CMK (cell line): ENCODE data around the gene FBXO40.
A peak's percentile ranks its signal among the peaks of the same experiment; 100 is the strongest.
"Not testable (repeated sequence)": the region's sequence is repeated elsewhere in the genome, so short reads cannot be mapped to it uniquely, and the experiment has no call there.

Experiments
- DNase-seq: peaks from one replicate; pipeline ENCODE4 v3.0.0-alpha.2; 2010; ENCODE audit warnings: low read depth

Gene FBXO40, protein sequence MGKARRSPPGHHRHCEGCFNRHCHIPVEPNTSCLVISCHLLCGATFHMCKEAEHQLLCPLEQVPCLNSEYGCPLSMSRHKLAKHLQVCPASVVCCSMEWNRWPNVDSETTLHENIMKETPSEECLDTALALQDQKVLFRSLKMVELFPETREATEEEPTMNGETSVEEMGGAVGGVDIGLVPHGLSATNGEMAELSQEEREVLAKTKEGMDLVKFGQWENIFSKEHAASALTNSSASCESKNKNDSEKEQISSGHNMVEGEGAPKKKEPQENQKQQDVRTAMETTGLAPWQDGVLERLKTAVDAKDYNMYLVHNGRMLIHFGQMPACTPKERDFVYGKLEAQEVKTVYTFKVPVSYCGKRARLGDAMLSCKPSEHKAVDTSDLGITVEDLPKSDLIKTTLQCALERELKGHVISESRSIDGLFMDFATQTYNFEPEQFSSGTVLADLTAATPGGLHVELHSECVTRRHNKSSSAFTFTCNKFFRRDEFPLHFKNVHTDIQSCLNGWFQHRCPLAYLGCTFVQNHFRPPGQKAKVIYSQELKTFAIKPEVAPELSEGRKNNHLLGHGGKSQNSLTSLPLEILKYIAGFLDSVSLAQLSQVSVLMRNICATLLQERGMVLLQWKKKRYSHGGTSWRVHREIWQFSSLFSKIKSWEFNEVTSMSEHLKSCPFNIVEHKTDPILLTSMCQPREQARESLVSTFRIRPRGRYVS

GRCh38 chr3:121592856-121593702 lies at the start of gene FBXO40:
TSS of gene FBXO40 (plus strand) at chr3:121593379. CDS start at chr3:121620576, 27,197 bp downstream.
- no peak for DNase-seq

DNA sequence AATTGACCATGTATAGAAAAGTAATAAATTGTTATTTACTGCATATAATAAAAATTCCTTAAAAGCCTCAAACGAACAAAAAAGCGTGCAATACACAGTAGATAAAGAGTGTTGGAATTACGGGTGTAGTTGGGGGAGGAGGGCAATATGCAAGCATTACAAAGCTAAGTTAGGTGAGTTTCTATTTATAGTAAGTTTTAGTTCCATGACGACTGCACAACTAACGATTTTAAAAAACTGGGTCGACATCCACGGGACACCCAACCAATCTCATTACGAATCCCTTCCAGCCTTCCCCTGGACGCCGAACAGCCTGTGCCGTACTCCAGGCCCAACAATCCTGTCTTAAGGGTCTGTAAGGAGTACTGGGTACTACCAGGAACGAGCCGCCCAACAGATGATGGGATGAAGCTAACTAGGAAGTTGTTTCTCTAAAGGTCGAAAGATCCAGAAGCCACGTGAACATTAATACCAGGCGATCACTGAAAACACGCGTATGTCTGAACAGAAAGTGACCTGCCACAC lies 48.1 kb upstream of the FBXO40 start:
- DNase-seq = no peak

DNA sequence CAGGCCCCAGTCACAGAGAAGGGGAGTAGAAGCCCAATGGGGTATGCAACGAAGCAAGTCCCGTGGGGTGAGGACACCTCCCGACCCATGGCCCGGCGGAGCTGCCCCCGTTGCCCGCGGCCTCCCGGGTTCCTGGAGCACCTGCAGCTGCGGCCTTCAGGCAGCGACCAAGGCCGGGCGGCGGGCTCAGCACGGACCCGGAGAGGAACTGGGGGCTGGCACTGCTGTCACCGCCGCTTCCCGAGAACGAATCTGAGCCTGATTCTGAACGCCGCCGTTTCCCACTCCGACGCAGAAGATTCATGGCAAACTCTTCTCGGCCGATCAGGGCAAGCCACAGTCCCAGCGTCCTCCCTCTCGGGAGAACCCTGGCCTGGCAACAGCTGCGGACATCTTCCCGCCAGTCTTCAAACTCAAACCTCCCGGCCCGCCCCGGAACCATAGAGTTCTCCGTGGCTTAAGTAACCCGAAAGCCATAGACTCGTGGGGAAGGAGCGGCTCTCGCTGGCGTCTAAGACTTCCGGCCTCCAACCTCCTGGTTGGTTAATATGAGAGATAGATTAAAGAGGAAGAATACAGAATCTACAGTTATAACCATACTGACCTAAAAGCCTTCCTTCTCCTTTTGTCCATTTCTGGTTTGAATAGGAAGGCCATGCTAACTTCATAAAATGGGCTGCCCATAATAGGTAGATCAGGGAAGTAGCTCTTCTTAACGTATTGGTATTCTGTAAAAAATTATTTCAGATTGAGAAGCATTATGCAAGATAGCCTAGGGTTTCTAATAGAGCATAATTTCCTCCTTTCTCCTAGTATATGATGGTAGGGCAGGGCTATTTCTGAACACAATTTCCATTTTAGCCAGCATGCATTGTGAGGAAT lies 47.4 kb upstream of the FBXO40 start, which contains the start of gene POLQ:
POLQ (minus strand) TSS at position 415 of the 882 bp plus-strand sequence; CDS start at position 304, 111 bp downstream.
- DNase-seq = peak; percentile 81

GRCh38 chr3:121552379-121552778 lies 40.8 kb upstream of the FBXO40 start:
- DNase-seq = no peak

- no peak for DNase-seq
These were observed 40.4 kb upstream of the FBXO40 start for GRCh38 chr3:121552797-121553196.

GRCh38 chr3:121557426-121557934 lies 35.7 kb upstream of the FBXO40 start:
- DNase-seq = no peak

GRCh38 chr3:121562148-121562547 lies 31.0 kb upstream of the FBXO40 start:
- no peak for DNase-seq

DNA sequence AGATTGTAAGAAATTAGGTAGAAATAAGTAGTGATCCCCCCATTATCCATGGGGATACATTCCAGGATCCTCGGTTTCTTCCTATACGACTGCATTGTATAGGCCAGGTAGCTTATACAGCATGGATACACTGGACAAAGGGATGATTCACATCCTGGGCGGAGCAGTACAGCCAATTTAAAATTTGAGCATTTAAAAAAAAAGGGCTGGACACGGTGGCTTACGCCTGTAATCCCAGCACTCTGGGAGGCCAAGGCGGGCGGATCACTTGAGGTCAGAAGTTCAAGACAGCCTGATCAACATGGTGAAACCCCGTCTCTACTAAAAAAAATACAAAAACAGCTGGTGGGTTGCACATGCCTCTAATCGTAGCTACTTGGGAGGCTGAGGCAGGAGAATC lies 26.4 kb upstream of the FBXO40 start:
- DNase-seq = no peak

DNA sequence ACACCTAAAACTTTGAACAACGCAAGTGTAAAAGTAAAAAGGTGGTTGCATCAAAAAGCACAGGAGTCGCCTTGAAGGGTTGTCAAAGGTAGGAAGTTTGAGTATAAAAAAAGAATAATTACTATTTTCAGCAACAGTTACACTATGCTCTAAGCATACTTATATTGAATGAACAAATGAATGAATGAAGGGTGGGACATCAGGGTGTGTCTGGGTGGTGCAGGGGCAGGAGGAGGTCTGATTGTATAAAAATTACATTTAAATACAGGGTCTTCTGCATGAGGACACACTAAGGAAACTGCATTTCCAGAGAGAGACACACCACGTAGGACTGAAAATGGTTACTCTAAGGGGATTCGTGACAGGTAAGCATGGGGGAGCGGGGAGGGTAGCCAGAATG lies 25.5 kb upstream of the FBXO40 start, which contains the start of gene ARGFX:
ARGFX (plus strand) TSS at position 301 of the 400 bp plus-strand sequence. CDS start 2,765 bp downstream, outside the sequence.
- no peak for DNase-seq

GRCh38 chr3:121574449-121574848 lies 18.7 kb upstream of the FBXO40 start:
- no peak for DNase-seq

- no peak for DNase-seq
These were observed 11.5 kb upstream of the FBXO40 start for GRCh38 chr3:121581691-121582090.

DNA sequence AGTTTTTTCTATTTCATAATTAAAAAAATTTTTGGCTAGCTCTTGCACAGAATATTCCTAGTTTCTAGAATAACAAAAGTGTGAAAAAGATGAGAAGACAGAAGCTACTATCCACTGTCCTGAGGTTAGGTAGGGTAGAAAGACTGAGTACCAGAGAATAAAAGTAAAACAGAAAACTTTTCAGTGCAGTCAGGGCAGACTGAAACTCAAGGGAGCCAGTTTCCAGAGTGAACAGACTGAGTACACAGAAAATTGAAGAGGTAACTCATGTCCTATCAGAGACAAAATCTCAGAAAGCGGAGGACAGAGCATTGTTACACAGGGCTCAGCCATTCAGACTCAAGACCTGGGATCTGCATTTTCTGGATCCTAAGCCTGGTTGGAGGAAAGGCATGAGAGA lies 8.8 kb upstream of the FBXO40 start:
- no peak for DNase-seq

DNA sequence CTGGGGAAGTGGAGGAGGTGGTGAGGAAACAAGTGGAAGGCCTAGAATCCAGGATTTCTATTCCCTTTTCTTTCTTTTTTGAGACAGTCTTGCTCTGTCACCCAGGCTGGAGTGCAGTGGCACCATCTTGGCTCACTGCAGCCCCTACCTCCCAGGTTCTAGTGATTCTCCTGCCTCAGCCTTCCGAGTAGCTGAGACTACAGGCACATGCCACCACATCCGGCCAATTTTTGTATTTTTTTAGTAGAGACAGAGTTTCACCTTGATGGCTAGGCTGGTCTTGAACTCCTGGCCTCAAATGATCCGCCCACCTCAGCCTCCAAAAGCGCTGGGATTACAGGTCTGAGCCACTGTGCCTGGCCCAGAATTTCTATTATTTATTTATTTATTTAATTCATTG lies 627 bp downstream of the FBXO40 start:
- DNase-seq = not testable (repeated sequence)

DNA sequence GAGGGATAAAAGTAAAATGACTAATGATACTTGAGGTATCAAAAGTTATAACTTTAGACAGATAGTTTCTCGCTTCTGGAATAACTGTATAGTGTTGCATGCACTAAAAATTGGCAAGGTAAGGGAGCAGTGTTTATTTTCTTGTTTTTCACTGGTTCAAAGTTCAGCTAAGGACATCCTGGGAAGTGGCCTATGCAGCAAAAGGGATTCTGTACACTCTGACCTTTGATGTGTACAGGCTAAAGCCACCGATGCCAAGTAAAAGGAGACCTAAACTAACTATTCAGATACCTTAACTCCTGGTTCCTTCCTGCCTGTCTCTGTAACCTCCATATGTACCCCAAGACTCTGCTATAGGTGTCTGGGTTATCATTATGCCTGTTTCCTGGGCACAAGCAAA lies 1.7 kb downstream of the FBXO40 start:
- no peak for DNase-seq

- no peak for DNase-seq
These were observed 2.7 kb downstream of the FBXO40 start for GRCh38 chr3:121595765-121596406.

DNA sequence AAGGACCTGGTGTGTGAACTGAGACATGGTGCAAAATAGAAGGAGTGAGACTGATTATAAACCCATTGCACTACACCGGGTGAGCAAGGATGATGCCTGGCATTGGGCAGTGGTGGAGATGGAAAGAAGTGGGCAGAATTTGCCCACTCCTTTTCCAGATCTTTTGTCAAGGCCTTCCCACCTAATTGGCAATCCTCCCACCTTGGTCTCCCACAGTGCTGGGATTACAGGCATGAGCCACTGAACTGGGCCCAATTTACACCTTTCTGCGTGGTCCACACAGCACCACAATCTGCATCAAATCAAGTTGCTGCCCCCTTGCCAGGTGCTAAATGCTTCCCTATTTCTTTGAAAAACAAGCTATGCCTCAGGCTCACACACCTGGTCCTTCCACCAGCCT lies 5.4 kb downstream of the FBXO40 start:
- DNase-seq = no peak

DNA sequence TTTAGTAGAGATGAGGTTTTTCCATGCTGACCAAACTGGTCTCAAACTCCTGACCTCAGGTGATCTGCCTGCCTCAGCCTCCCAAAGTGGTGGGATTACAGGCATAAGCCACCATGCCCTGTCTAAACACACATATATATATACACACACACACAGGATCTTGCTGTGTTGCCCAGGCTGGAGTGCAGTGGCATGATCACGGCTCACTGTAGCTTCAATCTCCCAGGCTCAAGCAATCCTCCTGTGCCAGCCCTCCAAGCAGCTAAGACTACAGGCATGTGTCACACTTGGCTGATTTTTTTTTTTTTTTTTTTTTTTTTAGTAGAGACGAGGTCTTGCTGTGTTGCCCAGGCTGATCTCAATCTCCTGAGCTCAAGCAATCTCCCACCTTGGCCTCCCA lies 6.7 kb downstream of the FBXO40 start:
- not testable (repeated sequence) for DNase-seq

DNA sequence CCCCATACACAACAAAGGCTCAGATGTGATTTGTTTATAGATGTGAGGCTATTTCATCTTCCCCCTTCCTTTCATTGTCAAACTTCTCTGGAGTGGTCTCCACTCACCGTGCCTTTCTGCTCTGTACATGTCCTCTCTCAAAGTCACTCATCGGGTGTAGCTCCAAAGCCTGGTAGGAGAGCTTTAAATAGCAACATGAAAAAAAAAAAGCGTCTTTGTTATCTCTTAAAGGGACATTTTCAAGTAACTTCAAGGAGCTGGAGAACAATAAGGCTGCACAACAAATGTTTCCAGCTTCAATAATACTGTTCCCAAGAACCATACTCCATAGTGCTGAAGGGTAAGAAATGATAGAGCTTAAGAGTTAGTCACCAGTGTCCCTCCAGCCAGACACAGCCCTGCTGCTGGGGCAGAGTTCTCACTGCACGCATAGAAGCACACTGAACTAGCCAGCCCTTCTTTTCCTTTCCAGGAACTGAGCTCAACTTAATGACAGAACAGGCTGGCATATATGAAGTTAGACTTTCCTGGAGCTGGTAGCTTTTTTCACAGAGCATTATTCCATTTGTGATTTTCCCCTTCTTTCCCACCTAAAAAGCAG lies 8.1 kb downstream of the FBXO40 start:
- no peak for DNase-seq

- DNase-seq = no peak
These were observed 11.6 kb downstream of the FBXO40 start for GRCh38 chr3:121604759-121605158.

DNA sequence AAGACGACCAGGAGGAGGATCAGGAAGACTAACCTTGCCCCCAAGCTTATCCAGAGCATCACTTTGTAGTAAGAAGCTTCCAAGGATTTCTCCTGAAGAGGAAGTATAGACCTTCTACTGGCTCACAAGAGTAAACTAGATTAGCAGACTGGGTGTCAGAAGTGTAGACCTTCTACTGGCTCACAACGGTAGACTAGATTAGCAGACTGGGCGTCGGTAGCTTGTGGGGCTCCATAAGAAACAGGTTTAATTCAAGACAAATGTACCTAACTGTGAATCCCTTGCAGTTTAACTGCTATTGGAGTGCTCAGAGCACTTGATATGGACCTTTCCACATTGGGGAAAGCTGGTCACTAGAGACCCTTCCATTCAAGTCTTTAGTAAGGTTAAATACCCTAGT lies 12.9 kb downstream of the FBXO40 start:
- DNase-seq = no peak
